ENCODE data around the gene CDH18.

DNA sequence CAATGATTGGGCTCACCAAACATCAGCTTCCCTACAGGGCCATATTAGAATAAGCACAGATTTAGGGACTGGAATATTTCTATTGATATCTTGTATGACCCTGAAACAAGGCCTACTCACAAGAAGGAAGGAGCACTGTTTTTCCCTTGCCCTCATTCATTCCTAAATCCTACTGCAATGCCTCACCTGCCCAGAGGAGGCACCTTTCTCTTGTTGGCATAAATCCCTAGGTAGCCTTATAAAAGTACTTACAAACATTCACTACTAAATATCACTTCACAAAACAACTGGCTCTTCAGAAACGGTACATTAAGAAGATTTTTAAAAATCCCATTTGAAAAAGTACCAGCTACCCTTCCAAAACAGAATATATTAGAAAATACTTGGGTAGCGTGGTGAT is 449.4 kb downstream of the CDH18 start:
- peak; percentile 50 for TF ChIP-seq CTCF (conservative IDR thresholded peaks at IDR 0.05; ENCODE audit: low read depth, low read length)
- no peak for TF ChIP-seq EZH2 (IDR thresholded peaks at IDR 0.05; ENCODE audit: low read length, unreplicated experiment)
- no peak for TF ChIP-seq EZH2phosphoT487 (IDR thresholded peaks at IDR 0.05; ENCODE audit: borderline replicate concordance, low read length)
